Posterior cingulate gyrus (tissue), 11 donors: ENCODE data around the gene ADAP1.

Experiments used
- DNase-seq, 10 donors: peaks; one replicate each; pipeline versions ENCODE4 v3.0.0 to v3.0.0-alpha.2; 2020 to 2021; ENCODE audit warnings: mixed read lengths in 3 of 10
- intact Hi-C: fragments of 100-400 bp; cut with DNase I; formaldehyde crosslinking; loops from one replicate; pipeline ENCODE4 v1.15.1; 2023

The ADAP1 gene

DNA sequence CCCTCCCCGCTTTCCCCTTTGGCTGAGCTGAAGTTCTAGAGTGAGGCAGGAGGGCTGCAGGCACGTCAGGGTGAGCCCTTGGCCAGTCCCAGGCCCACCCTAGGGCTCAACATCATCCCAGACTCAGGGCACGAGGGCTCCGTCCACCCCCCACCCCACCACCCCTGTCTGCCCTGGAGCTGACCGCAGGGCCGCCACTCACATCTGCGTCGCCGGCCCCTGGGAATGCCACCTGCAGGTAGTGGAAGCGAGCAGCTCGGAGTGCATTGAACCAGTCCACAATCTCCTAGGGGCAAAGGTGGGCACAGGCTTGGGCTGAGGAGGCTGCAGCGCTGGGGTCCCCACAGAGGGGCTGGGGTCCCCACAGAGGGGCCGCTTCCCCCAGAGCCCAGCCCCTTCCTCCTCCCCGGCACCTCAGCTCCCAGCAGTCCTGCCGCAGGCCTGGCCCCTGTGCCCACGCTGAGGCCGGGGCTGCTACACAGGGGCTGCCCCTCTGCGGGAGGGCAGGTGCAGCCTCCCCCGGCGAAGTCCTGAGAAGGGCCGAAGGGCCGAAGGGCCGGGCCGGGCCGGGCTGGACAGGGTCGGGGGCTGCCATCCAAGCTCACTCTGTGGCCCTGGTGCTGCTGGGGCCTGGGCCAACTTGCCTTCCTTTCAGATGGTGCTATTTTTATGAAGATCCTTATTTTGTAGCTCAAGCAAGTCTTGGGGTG, 54.0 kb downstream of the ADAP1 start:
- no peak for DNase-seq
- intact Hi-C loops, result no loop called here

GRCh38 chr7:899806-900205, 54.7 kb downstream of the ADAP1 start:
- no peak for DNase-seq
- intact Hi-C loops, result no loop called here

DNA sequence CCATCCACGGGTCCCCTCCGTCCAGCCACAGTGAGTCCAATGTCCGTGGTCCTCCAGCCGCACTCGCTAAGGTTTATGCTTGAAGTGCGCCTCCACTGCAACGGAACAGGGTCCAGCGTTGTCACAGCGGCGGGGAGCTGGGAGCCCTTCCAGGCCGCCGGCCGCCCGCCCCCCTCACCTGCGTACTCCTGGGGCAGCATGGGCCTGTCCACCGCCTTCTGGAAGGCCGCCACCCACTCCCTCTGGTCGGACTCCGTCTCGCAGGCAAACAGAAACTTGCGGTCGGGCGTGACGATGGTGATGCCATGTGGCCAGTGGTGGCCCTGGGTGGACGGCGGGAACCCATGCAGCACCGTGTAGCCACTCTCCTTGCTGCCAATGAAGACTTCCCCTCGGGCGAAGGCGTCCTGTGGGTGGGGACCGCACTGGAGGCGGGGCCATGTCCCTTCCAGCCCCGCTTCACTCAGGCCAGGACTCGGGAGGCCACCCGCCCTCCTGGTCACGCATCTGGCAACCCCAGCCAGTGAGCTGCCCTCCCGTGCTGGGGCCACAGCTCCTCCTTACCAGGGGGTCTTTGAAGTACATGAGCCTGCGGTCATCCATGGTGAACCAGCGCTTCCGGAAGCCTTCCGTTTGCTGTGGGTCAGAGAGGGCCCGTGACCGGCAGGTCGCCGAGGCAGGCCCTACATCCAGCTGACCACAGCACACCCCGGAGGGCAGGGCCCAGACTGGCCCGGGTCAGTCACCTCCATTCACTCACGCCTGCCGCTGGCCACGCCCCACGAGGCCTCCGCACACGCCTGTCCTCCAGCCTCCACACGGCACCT, 55.4 kb downstream of the ADAP1 start:
- intact Hi-C loops, result no loop called here
- DNase-seq, result peak in 1 of 10 donors; percentile 84

- intact Hi-C loops, result no loop called here
- DNase-seq, result no peak
These were observed 56.0 kb downstream of the ADAP1 start for GRCh38 chr7:898460-898854.

DNA sequence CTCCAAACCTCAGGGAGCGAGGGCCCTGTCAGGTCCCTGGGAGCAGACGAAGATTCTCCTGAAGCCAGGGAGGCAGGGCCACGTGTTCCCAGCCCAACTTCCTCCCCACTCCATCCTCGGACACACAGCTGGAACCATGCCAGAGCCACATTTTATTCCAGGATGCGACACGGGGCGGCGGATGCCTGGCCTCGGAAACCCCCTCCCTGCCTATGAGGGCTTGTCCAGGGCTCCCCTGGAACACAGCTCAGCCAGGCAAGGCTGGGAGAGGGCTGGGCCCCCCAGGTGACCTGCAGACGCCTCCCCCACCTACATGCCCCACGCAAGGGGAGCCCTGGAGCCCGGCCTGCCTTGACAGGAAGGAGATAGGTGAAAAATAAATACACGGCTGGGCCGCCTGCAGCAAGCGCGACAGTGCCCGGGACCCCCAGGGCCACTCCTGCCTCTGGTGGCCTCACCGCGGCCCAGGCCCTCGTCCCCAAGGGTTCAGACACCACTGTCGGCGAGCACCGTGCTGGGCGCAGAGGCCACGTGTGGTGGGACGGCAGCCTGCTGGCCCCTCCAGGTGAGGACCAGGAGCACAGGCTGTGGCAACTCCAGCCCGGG, 56.6 kb downstream of the ADAP1 start:
- intact Hi-C loops, result no loop called here

DNA sequence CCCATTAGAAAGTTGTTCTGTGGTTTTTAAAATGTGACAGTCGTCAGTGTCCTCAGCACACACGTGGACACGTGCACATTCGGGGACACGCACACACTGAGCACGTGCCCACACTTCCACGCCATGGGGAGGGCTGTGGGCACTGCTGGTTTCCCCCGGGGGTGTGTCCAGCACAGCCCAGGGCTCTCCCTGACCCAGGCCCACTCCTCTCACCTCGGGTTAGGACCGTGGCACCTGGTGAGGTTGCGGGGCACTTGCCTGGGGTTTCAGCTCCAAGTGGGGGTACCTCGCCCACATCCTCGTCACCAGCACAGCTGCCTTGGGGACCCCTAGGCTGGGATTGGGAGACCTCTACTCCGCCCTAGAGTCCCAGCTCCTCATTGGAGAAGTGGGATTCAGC, 57.4 kb downstream of the ADAP1 start:
- intact Hi-C loops, result no loop called here

More for the DNA sequence above, 56.6 kb downstream of the ADAP1 start:
- DNase-seq, result peak in 1 of 10 donors; percentile 78

DNA sequence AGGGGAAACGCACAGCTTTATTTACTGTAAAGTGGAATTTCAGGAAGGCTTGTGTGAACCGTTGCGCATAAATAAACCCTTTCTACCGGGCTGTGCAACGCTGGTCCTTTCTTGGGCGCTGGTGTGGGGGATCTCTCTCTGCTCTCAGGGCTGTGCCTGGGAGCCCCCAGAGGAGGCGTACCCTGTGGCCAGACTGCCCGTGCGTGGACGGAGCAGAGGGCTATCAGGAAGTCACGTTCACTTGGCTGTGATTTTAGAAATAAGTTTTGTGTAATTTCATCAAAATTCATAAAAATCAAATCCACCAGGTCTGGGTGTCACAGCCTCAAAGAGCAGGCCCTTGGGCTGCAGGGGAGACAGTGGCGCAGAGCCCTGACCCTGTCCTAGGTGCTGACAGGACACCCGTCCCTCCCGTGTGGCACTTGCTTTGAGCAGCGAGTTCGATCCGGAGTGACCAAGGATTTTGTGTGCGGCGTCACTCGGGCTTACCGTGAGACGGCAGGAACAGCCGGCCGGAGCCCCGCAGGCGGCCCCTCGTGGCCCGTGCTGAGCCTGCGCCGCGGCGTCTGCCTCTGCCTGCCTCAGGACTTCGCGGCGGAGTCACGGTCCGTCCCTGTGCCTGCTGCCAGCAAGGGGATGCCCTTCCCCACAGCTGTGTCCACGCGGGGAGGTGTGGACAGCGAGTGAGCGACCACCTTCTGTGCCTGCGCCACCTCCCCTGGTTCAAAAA, 58.0 kb downstream of the ADAP1 start:
- intact Hi-C loops, result no loop called here
- peak in 2 of 10 donors; percentile 56 to 75 for DNase-seq

More for the DNA sequence above, 57.4 kb downstream of the ADAP1 start:
- peak in 1 of 10 donors; percentile 73 for DNase-seq

GRCh38 chr7:895451-896052, 58.9 kb downstream of the ADAP1 start:
- intact Hi-C loops, result no loop called here
- DNase-seq, result peak in 3 of 10 donors; percentile 69 to 80 (median 76)

DNA sequence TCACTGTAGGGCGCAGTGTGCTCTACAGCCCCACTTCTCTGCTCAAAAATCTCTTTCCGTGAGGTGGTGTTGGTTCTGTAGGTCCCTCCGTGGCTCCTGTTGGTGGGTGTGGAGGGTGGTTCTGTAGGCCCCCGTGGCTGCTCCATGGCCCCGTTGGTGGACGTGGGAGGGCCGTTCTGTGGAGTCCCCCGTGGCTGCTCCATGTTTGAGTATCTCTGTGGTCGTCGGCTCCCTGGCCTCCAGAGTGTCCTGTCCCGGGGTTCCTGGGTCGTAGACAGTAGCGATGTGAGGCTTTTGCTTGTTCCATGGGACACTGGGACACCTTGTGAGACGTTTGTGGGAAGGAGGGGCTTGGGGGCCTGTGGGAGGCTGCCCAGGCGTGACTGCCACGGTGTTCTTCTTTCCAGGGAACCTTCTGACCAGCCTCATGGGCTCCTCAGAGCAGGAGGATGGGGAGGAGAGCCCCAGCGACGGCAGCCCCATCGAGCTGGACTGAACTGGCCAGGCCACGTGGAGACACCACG, 59.5 kb downstream of the ADAP1 start:
- intact Hi-C loops, result no loop called here
- peak in 2 of 10 donors; percentile 55 to 71 for DNase-seq

GRCh38 chr7:894164-894867, 60.2 kb downstream of the ADAP1 start:
- intact Hi-C loops, result no loop called here
- DNase-seq, result peak in 2 of 10 donors; percentile 26 to 87

- intact Hi-C loops, result no loop called here
- peak in 2 of 10 donors; percentile 81 to 85 for DNase-seq
These were observed 60.8 kb downstream of the ADAP1 start for GRCh38 chr7:893686-894085.

GRCh38 chr7:892648-893593, 61.6 kb downstream of the ADAP1 start:
- peak in 3 of 10 donors; percentile 61 to 76 (median 75) for DNase-seq
- intact Hi-C loops, result no loop called here

DNA sequence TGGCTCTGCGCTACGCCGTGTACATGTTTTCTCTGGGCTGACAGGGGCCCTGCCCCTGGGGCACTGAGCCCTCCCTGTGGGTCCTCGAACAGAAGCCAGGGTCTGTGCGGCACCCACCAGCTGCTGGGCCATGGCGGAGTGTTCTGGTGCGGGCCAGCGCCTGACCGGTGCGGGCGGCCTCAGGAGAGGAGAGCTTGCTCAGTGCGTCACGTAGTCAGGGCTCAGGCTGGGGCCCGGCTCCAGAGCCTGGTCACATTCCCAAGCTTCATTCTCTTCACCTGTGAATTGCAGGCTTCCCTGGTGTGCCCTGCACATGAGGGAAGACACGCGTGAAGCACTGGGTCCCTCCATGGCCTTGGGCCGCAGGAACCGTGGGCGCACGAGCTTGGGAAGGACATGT, 62.7 kb downstream of the ADAP1 start:
- intact Hi-C loops, result no loop called here
- DNase-seq, result peak in 3 of 10 donors; percentile 62 to 83 (median 77)

GRCh38 chr7:891291-891690, 63.2 kb downstream of the ADAP1 start:
- DNase-seq, result peak in 3 of 10 donors; percentile 37 to 86 (median 78)
- intact Hi-C loops, result no loop called here

DNA sequence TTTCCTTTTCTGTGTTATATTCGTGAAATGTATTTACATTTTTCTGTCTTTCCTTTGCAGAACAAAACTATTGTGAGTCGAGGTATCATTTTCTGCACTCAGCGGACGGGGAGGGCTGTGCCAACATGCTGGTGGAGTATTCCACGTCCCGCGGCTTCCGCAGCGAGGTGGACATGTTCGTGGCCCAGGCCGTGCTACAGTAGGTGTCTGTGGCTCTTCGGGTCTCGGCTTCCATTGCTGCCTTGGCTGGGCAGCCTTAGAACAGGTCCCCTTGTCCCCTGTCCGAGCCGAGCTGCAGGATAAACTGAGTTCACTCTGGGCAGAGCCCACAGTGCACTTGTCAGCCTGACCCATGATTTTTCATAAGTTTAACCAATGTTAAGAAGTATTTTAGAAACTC, 63.6 kb downstream of the ADAP1 start:
- peak in 3 of 10 donors; percentile 65 to 78 (median 67) for DNase-seq
- intact Hi-C loops, result no loop called here

GRCh38 chr7:889391-889790, 65.1 kb downstream of the ADAP1 start:
- intact Hi-C loops, result no loop called here
- peak in 3 of 10 donors; percentile 17 to 41 (median 40) for DNase-seq

DNA sequence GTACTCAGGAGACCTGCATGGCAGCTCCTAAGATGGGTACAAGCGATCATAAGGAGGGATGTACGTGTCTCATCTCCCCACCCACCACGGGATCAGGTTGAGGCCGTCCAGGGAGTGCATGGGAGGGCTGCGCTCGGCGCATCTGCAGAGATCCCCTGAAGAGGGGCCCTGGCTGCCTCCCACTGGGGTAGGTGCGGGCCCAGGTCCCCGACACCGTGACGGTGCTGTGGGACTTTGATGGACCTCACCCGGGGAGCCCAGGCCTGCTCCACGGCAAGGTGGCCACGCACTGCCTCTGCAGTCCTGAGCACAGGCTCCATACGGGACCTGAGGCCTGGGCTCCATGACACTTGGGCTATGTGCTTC, 65.5 kb downstream of the ADAP1 start:
- no peak for DNase-seq
- intact Hi-C loops, result no loop called here
